GM21390 (cell line): Measurements from ENCODE around the gene DNAH1.

Source experiments
- ATAC-seq: cut with Tn5 transposase; IDR thresholded peaks from one replicate; pipeline ENCODE4 v1.9.1; 2021; ENCODE audit not compliant: unreplicated experiment

The DNAH1 gene

GRCh38 chr3:52401021-52401420, 84.9 kb downstream of the DNAH1 start:
- no peak for ATAC-seq

GRCh38 chr3:52401551-52401950, 85.4 kb downstream of the DNAH1 start:
- no peak for ATAC-seq

- ATAC-seq, result no peak
These were observed 86.0 kb downstream of the DNAH1 start for GRCh38 chr3:52402101-52402521.

GRCh38 chr3:52402706-52403270, 86.7 kb downstream of the DNAH1 start:
- ATAC-seq, result no peak

- ATAC-seq, result no peak
These were observed 87.2 kb downstream of the DNAH1 start for GRCh38 chr3:52403271-52403841.

GRCh38 chr3:52403955-52404354, 87.8 kb downstream of the DNAH1 start:
- no peak for ATAC-seq

GRCh38 chr3:52404391-52404790, 88.3 kb downstream of the DNAH1 start:
- no peak for ATAC-seq

- ATAC-seq, result no peak
These were observed 88.9 kb downstream of the DNAH1 start for GRCh38 chr3:52405066-52405465.

GRCh38 chr3:52405601-52406110, 89.5 kb downstream of the DNAH1 start:
- ATAC-seq, result no peak

GRCh38 chr3:52406231-52406661, 90.1 kb downstream of the DNAH1 start:
- no peak for ATAC-seq

- no peak for ATAC-seq
These were observed 90.8 kb downstream of the DNAH1 start for GRCh38 chr3:52406791-52407510.

GRCh38 chr3:52407779-52408178, 91.7 kb downstream of the DNAH1 start:
- no peak for ATAC-seq

GRCh38 chr3:52408466-52408865, 92.3 kb downstream of the DNAH1 start:
- no peak for ATAC-seq

- no peak for ATAC-seq
These were observed 99.7 kb downstream of the DNAH1 start for GRCh38 chr3:52415800-52416199.

- no peak for ATAC-seq
These were observed 104.3 kb downstream of the DNAH1 start for GRCh38 chr3:52420388-52420787.

GRCh38 chr3:52422669-52423068, 106.5 kb downstream of the DNAH1 start:
- ATAC-seq, result no peak

GRCh38 chr3:52423173-52423572, 107.1 kb downstream of the DNAH1 start:
- ATAC-seq, result no peak

- ATAC-seq, result no peak
These were observed 112.3 kb downstream of the DNAH1 start for GRCh38 chr3:52428151-52429005.

GRCh38 chr3:52429031-52429430, 112.9 kb downstream of the DNAH1 start:
- no peak for ATAC-seq

GRCh38 chr3:52429779-52430415, 113.8 kb downstream of the DNAH1 start:
- no peak for ATAC-seq

- no peak for ATAC-seq
These were observed 114.3 kb downstream of the DNAH1 start for GRCh38 chr3:52430416-52430810.
